HepG2 (cell line): ENCODE measurements around the gene METTL16. TPM values are rescaled to one million over a fixed set of nuclear protein-coding genes. Genes with fewer than 3 reads are reported as not detected.

Experiments
- ARID2 ChIP-seq: sonication (generic); formaldehyde crosslinking; IDR thresholded peaks from 2 replicates; pipeline ENCODE4 v1.8.1; 2022; ENCODE audit warnings: mild to moderate bottlenecking, missing genetic modification reagents, borderline replicate concordance
- ETV6 ChIP-seq: sonication (generic); formaldehyde crosslinking; conservative IDR thresholded peaks from 2 replicates; pipeline ENCODE4 v1.4.0; 2020; ENCODE audit warnings: missing genetic modification reagents
- HOXD1 ChIP-seq: sonication (generic); formaldehyde crosslinking; IDR thresholded peaks from 2 replicates; pipeline ENCODE4 v1.5.0; 2020; ENCODE audit warnings: missing genetic modification reagents
- MBD4 ChIP-seq: IDR thresholded peaks from 2 replicates; pipeline ENCODE4 v1.6.1; 2012; ENCODE audit warnings: low read length, inconsistent platforms, borderline replicate concordance
- NFYB ChIP-seq: sonication (generic); formaldehyde crosslinking; IDR thresholded peaks from 2 replicates; pipeline ENCODE4 v1.4.0; 2020; ENCODE audit warnings: missing genetic modification reagents
- SP4 ChIP-seq: sonication (generic); formaldehyde crosslinking; IDR thresholded peaks from 2 replicates; pipeline ENCODE4 v1.8.1; 2023; ENCODE audit warnings: mild to moderate bottlenecking, missing genetic modification reagents
- TEAD3 ChIP-seq: optimal IDR thresholded peaks from 2 replicates; pipeline ENCODE3; 2016; ENCODE audit warnings: borderline replicate concordance
- ZIK1 ChIP-seq: sonication (generic); formaldehyde crosslinking; IDR thresholded peaks from 2 replicates; pipeline ENCODE4 v1.5.0; 2020; ENCODE audit warnings: mild to moderate bottlenecking, low read depth, missing genetic modification reagents, borderline replicate concordance
- ZNF746 ChIP-seq: sonication (generic); formaldehyde crosslinking; IDR thresholded peaks from 2 replicates; pipeline ENCODE4 v1.8.0; 2022; ENCODE audit warnings: mild to moderate bottlenecking, missing genetic modification reagents
- polyA plus RNA-seq, 8 experiments: library from polyadenylated mRNA; depleted of rRNA in 3 of 8; stranded (reverse) in 7 of 8; unstranded in 1 of 8; fragments of >200 nt; fragmentation: Illumina TruSeq in 4 of 8; extraction: Trizol in 4 of 8; gene quantifications; 2 replicates each; pipeline versions ENCODE4 v1.2.1 to v1.2.3, GENCODE V29; 2011 to 2016; ENCODE audit warnings: low read depth in 4 of 8, missing spikeins in 1 of 8, mixed read lengths in 1 of 8; ENCODE audit not compliant: insufficient read depth in 1 of 8
- total RNA-seq, 5 experiments: library from RNA; depleted of rRNA; stranded (reverse); fragments of >200 nt; fragmentation: Illumina TruSeq; extraction: Trizol; gene quantifications; 2 replicates each; pipeline ENCODE4 v1.2.3, GENCODE V29; 2016; ENCODE audit warnings: low read depth in 1 of 5
- TF ChIP-seq, protein P1 (sequence below): IDR thresholded peaks from 2 replicates; pipeline ENCODE4 v1.6.1; 2016; ENCODE audit warnings: missing compliant biosample characterization, missing genetic modification reagents, borderline replicate concordance
- TF ChIP-seq, protein P2 (sequence below): sonication (generic); formaldehyde crosslinking; IDR thresholded peaks from 2 replicates; pipeline ENCODE4 v1.9.0; 2021; ENCODE audit warnings: missing genetic modification reagents, borderline replicate concordance
- TF ChIP-seq, protein P3 (sequence below): sonication (generic); formaldehyde crosslinking; IDR thresholded peaks from 2 replicates; pipeline ENCODE4 v1.4.0; 2020; ENCODE audit warnings: missing genetic modification reagents
- TF ChIP-seq, protein P4 (sequence below): sonication (generic); IDR thresholded peaks from 2 replicates; pipeline ENCODE4 v1.6.1; 2016; ENCODE audit warnings: low read depth, borderline replicate concordance
- TF ChIP-seq, protein P5 (sequence below): IDR thresholded peaks from 2 replicates; pipeline ENCODE4 v1.6.1; 2016; ENCODE audit warnings: low read depth, missing genetic modification reagents, missing compliant biosample characterization
- TF ChIP-seq, protein P6 (sequence below): sonication (generic); formaldehyde crosslinking; IDR thresholded peaks from 2 replicates; pipeline ENCODE4 v1.8.1; 2023; ENCODE audit warnings: mild to moderate bottlenecking, missing genetic modification reagents

METTL16 gene
- total and polyA plus RNA-seq, 2 of the 13 experiments (the other 11 are each of a cell fraction or from before 2014, with no cell fraction given): 11.6 to 18.5 TPM

DNA sequence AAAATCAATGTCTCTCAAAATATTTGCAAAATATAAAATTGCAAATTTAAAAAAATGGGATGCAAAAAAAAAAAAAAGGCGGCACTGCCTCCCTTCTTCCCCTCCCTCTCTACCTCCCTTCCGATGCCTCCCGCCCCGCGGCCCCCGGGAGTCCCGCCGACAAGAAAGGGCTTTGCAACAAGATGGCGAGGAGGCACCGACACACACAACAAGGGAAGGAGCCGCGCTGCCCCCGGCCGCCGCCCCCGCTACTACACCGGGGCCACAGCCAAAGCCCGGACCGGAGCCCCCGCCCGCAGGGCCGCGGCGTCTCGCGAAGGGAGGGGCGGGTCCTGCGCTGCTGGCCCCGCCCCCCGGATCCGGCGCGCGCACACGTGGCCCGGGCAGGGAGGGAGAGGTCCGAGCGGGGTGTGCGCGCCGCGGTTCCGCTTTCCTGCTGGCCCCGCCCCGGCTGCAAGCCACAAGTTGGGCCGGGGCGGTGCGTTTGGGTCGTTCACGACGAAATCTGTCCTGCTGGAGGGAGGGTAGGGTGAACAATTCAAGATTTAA, 110.7 kb downstream of the METTL16 start, which contains the start of gene MNT (continued):
- no peak for TF ChIP-seq MBD4
- TF ChIP-seq ARID2: no peak
- no peak for TF ChIP-seq HOXD1
- no peak; the same call in 1 of the 2 replicates for TF ChIP-seq NFYB (CRISPR knock-in tag)
- TF ChIP-seq, protein P1, sequence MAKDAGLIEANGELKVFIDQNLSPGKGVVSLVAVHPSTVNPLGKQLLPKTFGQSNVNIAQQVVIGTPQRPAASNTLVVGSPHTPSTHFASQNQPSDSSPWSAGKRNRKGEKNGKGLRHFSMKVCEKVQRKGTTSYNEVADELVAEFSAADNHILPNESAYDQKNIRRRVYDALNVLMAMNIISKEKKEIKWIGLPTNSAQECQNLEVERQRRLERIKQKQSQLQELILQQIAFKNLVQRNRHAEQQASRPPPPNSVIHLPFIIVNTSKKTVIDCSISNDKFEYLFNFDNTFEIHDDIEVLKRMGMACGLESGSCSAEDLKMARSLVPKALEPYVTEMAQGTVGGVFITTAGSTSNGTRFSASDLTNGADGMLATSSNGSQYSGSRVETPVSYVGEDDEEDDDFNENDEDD (CRISPR knock-in tag): peak; percentile 28; the same call in 1 of the 2 replicates
- TF ChIP-seq, protein P2, sequence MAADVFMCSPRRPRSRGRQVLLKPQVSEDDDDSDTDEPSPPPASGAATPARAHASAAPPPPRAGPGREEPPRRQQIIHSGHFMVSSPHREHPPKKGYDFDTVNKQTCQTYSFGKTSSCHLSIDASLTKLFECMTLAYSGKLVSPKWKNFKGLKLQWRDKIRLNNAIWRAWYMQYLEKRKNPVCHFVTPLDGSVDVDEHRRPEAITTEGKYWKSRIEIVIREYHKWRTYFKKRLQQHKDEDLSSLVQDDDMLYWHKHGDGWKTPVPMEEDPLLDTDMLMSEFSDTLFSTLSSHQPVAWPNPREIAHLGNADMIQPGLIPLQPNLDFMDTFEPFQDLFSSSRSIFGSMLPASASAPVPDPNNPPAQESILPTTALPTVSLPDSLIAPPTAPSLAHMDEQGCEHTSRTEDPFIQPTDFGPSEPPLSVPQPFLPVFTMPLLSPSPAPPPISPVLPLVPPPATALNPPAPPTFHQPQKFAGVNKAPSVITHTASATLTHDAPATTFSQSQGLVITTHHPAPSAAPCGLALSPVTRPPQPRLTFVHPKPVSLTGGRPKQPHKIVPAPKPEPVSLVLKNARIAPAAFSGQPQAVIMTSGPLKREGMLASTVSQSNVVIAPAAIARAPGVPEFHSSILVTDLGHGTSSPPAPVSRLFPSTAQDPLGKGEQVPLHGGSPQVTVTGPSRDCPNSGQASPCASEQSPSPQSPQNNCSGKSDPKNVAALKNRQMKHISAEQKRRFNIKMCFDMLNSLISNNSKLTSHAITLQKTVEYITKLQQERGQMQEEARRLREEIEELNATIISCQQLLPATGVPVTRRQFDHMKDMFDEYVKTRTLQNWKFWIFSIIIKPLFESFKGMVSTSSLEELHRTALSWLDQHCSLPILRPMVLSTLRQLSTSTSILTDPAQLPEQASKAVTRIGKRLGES (CRISPR knock-in tag): no peak
- TF ChIP-seq TEAD3 (CRISPR knock-in tag): no peak
- TF ChIP-seq ZNF746 (CRISPR knock-in tag): no peak
- TF ChIP-seq, protein P3, sequence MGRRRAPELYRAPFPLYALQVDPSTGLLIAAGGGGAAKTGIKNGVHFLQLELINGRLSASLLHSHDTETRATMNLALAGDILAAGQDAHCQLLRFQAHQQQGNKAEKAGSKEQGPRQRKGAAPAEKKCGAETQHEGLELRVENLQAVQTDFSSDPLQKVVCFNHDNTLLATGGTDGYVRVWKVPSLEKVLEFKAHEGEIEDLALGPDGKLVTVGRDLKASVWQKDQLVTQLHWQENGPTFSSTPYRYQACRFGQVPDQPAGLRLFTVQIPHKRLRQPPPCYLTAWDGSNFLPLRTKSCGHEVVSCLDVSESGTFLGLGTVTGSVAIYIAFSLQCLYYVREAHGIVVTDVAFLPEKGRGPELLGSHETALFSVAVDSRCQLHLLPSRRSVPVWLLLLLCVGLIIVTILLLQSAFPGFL (CRISPR knock-in tag): no peak
- TF ChIP-seq, protein P4, sequence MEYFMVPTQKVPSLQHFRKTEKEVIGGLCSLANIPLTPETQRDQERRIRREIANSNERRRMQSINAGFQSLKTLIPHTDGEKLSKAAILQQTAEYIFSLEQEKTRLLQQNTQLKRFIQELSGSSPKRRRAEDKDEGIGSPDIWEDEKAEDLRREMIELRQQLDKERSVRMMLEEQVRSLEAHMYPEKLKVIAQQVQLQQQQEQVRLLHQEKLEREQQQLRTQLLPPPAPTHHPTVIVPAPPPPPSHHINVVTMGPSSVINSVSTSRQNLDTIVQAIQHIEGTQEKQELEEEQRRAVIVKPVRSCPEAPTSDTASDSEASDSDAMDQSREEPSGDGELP: no peak
- no peak for TF ChIP-seq ETV6 (CRISPR knock-in tag)
- peak; percentile 33; the same call in 1 of the 2 replicates for TF ChIP-seq SP4 (CRISPR knock-in tag)
- no peak for TF ChIP-seq ZIK1
- TF ChIP-seq, protein P5, sequence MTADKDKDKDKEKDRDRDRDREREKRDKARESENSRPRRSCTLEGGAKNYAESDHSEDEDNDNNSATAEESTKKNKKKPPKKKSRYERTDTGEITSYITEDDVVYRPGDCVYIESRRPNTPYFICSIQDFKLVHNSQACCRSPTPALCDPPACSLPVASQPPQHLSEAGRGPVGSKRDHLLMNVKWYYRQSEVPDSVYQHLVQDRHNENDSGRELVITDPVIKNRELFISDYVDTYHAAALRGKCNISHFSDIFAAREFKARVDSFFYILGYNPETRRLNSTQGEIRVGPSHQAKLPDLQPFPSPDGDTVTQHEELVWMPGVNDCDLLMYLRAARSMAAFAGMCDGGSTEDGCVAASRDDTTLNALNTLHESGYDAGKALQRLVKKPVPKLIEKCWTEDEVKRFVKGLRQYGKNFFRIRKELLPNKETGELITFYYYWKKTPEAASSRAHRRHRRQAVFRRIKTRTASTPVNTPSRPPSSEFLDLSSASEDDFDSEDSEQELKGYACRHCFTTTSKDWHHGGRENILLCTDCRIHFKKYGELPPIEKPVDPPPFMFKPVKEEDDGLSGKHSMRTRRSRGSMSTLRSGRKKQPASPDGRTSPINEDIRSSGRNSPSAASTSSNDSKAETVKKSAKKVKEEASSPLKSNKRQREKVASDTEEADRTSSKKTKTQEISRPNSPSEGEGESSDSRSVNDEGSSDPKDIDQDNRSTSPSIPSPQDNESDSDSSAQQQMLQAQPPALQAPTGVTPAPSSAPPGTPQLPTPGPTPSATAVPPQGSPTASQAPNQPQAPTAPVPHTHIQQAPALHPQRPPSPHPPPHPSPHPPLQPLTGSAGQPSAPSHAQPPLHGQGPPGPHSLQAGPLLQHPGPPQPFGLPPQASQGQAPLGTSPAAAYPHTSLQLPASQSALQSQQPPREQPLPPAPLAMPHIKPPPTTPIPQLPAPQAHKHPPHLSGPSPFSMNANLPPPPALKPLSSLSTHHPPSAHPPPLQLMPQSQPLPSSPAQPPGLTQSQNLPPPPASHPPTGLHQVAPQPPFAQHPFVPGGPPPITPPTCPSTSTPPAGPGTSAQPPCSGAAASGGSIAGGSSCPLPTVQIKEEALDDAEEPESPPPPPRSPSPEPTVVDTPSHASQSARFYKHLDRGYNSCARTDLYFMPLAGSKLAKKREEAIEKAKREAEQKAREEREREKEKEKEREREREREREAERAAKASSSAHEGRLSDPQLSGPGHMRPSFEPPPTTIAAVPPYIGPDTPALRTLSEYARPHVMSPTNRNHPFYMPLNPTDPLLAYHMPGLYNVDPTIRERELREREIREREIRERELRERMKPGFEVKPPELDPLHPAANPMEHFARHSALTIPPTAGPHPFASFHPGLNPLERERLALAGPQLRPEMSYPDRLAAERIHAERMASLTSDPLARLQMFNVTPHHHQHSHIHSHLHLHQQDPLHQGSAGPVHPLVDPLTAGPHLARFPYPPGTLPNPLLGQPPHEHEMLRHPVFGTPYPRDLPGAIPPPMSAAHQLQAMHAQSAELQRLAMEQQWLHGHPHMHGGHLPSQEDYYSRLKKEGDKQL (CRISPR knock-in tag): no peak
- TF ChIP-seq, protein P6, sequence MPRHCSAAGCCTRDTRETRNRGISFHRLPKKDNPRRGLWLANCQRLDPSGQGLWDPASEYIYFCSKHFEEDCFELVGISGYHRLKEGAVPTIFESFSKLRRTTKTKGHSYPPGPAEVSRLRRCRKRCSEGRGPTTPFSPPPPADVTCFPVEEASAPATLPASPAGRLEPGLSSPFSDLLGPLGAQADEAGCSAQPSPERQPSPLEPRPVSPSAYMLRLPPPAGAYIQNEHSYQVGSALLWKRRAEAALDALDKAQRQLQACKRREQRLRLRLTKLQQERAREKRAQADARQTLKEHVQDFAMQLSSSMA (CRISPR knock-in tag): no peak
